Panc1 (cell line): Measurements from ENCODE around the gene GNAS. TPM values are rescaled to one million over a fixed set of nuclear protein-coding genes. Genes with fewer than 3 reads are reported as not detected.

Source experiments
- ATAC-seq: fragments of 200-7000 bp; cut with Tn5 transposase; 2 replicates; pipeline ENCODE4 v1.9.1; 2020; ENCODE audit warnings: mild to moderate bottlenecking, moderate library complexity
- BruUV-seq: library from RNA; stranded (reverse); fragments of 400-500 nt; replicated peaks from 2 replicates; lab custom pipeline; 2021; lab: Mats Ljungman, UMichigan
- CTCF ChIA-PET: fragments of 300-600 bp; sonication (Branson Sonifier 250); formaldehyde crosslinking; loops from one replicate; lab custom pipeline; 2022; ENCODE audit warnings: antibody characterized with exemption; lab: Charles Lee
- POLR2A ChIA-PET: fragments of 300-600 bp; sonication (Branson Sonifier 250); formaldehyde crosslinking; loops from one replicate; lab custom pipeline; 2022; ENCODE audit warnings: antibody characterized with exemption; lab: Charles Lee
- DNase-seq: peaks from one replicate; pipeline ENCODE4 v3.0.0-alpha.2; 2010; ENCODE audit warnings: low read depth, low spot score
- H3K27ac ChIP-seq: 2 replicates; pipeline ENCODE4 v1.5.1; 2011; ENCODE audit warnings: mild to moderate bottlenecking, low read length, inconsistent platforms
- H3K27me3 ChIP-seq: fragments of 200-500 bp; sonication (Bioruptor generic); 2 replicates; pipeline ENCODE4 v1.6.0; 2014; ENCODE audit warnings: low read length, inconsistent platforms; ENCODE audit not compliant: control insufficient read depth, insufficient read depth
- H3K36me3 ChIP-seq: fragments of 200-500 bp; sonication (Bioruptor generic); 2 replicates; pipeline ENCODE4 v1.5.1; 2014; ENCODE audit warnings: inconsistent platforms, mild to moderate bottlenecking, low read length, moderate library complexity; ENCODE audit not compliant: control insufficient read depth, insufficient read depth
- H3K4me1 ChIP-seq: 2 replicates; pipeline ENCODE4 v1.5.1; 2011; ENCODE audit warnings: inconsistent platforms, mild to moderate bottlenecking, low read length, moderate library complexity; ENCODE audit not compliant: control insufficient read depth, insufficient read depth
- H3K4me3 ChIP-seq, 2 experiments: 2 replicates each; pipeline ENCODE4 v1.5.1; 2011 to 2012; ENCODE audit warnings: low read depth in 2 of 2, low read length in 2 of 2, mild to moderate bottlenecking in 2 of 2, inconsistent platforms in 1 of 2, moderate library complexity in 1 of 2
- H3K9me3 ChIP-seq: fragments of 200-500 bp; sonication (Bioruptor generic); 2 replicates; pipeline ENCODE4 v1.5.1; 2014; ENCODE audit warnings: low read depth, mild to moderate bottlenecking, inconsistent platforms, low read length, moderate library complexity; ENCODE audit not compliant: control insufficient read depth, insufficient read depth
- POLR2AphosphoS5 ChIP-seq: IDR thresholded peaks from 2 replicates; pipeline ENCODE4 v1.6.1; 2012; ENCODE audit warnings: mild to moderate bottlenecking, low read depth, low read length, moderate library complexity
- SIN3A ChIP-seq: IDR thresholded peaks from 2 replicates; pipeline ENCODE4 v1.6.1; 2012; ENCODE audit warnings: low read depth, mild to moderate bottlenecking, low read length, moderate library complexity, borderline replicate concordance; ENCODE audit not compliant: insufficient read depth
- TCF7L2 ChIP-seq: IDR thresholded peaks from 2 replicates; pipeline ENCODE4 v1.6.1; 2011; ENCODE audit warnings: mild to moderate bottlenecking, low read depth, low read length, inconsistent platforms
- in situ Hi-C: cut with HindIII; loops from 2 replicates; pipeline ENCODE4 v1.10.0; 2016; ENCODE audit warnings: low sequenced_read_pairs, low pct_unique_long_range_greater_than_20kb
- intact Hi-C: fragments of 100-400 bp; cut with micrococcal nuclease; formaldehyde crosslinking; loops from one replicate; pipeline ENCODE4 v1.10.0; 2022; ENCODE audit not compliant: unreplicated experiment
- total RNA-seq: library from RNA; stranded (reverse); gene quantifications from one replicate; pipeline ENCODE4 v1.2.1, GENCODE V29; 2021; ENCODE audit not compliant: unreplicated experiment
- TF ChIP-seq, protein P1 (sequence below), 2 experiments: IDR thresholded peaks; 2 replicates each; pipeline ENCODE4 v1.6.1; 2011 to 2012; ENCODE audit warnings: low read depth in 2 of 2, control low read depth in 1 of 2, low read length in 1 of 2, mild to moderate bottlenecking in 1 of 2, moderate library complexity in 1 of 2; ENCODE audit not compliant: insufficient read depth in 1 of 2
- TF ChIP-seq, protein P2 (sequence below): fragments of 450-650 bp; IDR thresholded peaks from 2 replicates; pipeline ENCODE4 v1.5.1; 2017; ENCODE audit warnings: mild to moderate bottlenecking

The GNAS gene
- total RNA-seq, 1 experiment from 2014 or later: 756 TPM

DNA sequence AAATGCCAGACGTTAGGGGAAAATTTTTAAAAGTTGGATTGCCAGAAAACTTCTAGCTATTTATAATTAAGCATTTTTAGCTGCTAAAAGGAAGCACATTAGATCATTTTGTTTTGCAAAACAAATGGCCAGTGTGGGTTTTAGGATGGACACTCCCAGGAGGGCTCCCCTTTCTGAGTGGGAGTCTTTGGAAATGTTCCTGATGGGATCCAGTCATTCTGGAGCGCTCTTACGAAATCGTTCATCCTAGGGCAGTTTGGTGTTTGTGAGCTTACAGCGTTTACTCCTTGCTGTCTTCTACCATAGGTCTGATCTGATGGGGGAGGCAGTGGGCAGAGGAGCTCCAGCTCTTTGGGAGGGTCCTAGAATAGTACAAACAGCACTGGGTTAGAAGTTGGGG lies 14.7 kb downstream of the GNAS start:
- BruUV-seq: no TSS peak
- no peaks in the 10 kb centered on the region for H3K4me1 ChIP-seq
- in situ Hi-C loops (no loop called here), intact Hi-C loops (loop anchor here (2.0 kb wide), 1 partner anchor 356 kb away; no protein-coding TSS in a partner anchor)
- TF ChIP-seq, protein P1, sequence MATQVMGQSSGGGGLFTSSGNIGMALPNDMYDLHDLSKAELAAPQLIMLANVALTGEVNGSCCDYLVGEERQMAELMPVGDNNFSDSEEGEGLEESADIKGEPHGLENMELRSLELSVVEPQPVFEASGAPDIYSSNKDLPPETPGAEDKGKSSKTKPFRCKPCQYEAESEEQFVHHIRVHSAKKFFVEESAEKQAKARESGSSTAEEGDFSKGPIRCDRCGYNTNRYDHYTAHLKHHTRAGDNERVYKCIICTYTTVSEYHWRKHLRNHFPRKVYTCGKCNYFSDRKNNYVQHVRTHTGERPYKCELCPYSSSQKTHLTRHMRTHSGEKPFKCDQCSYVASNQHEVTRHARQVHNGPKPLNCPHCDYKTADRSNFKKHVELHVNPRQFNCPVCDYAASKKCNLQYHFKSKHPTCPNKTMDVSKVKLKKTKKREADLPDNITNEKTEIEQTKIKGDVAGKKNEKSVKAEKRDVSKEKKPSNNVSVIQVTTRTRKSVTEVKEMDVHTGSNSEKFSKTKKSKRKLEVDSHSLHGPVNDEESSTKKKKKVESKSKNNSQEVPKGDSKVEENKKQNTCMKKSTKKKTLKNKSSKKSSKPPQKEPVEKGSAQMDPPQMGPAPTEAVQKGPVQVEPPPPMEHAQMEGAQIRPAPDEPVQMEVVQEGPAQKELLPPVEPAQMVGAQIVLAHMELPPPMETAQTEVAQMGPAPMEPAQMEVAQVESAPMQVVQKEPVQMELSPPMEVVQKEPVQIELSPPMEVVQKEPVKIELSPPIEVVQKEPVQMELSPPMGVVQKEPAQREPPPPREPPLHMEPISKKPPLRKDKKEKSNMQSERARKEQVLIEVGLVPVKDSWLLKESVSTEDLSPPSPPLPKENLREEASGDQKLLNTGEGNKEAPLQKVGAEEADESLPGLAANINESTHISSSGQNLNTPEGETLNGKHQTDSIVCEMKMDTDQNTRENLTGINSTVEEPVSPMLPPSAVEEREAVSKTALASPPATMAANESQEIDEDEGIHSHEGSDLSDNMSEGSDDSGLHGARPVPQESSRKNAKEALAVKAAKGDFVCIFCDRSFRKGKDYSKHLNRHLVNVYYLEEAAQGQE (IDR thresholded peaks at IDR 0.05; ENCODE audit: insufficient read depth in 1 of 2, low read depth in 2 of 2, low read length in 1 of 2): no peak
- TF ChIP-seq, protein P2, sequence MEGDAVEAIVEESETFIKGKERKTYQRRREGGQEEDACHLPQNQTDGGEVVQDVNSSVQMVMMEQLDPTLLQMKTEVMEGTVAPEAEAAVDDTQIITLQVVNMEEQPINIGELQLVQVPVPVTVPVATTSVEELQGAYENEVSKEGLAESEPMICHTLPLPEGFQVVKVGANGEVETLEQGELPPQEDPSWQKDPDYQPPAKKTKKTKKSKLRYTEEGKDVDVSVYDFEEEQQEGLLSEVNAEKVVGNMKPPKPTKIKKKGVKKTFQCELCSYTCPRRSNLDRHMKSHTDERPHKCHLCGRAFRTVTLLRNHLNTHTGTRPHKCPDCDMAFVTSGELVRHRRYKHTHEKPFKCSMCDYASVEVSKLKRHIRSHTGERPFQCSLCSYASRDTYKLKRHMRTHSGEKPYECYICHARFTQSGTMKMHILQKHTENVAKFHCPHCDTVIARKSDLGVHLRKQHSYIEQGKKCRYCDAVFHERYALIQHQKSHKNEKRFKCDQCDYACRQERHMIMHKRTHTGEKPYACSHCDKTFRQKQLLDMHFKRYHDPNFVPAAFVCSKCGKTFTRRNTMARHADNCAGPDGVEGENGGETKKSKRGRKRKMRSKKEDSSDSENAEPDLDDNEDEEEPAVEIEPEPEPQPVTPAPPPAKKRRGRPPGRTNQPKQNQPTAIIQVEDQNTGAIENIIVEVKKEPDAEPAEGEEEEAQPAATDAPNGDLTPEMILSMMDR: no peak
- TF ChIP-seq TCF7L2: no peak
- TF ChIP-seq SIN3A: no peak
- no peak for TF ChIP-seq POLR2AphosphoS5
- no peaks in the 10 kb centered on the region for H3K9me3 ChIP-seq
- POLR2A ChIA-PET: no interaction called here
- no peaks in the 10 kb centered on the region for H3K36me3 ChIP-seq
- DNase-seq: no peak
- no peak for ATAC-seq
- CTCF ChIA-PET: interaction anchor here (0.6 to 0.7 kb wide), 5 partner anchors 16 to 192 kb away, joined by 6 to 8 read pairs (median 6); partner anchors contain the start of gene GNAS-AS1
- no peak overlapping the region for H3K4me3 ChIP-seq
- no peak overlapping the region for H3K27ac ChIP-seq
- H3K27me3 ChIP-seq: peaks cover 2% of the 10 kb centered on the region; the same call in 1 of the 2 replicates

DNA sequence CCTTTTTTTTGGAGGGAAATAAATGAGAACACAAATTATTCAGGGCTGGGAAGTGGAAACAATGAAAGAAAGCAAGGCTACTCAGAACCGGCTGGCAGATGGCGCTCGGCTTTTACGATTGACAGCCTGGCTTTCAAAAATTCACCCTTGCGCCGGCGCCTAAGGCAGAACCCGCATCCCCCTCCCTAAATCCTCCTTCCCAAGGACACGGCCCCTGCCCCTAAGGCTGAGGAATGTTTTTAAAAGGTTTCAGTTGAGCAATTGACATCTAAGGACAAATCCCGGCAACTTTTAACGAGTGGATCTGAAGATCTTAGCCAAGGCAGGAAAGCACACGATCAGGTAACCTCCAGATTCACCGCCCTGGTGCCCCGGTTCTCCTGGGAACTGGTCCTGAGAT lies 16.3 kb downstream of the GNAS start:
- intact Hi-C loops (no loop called here), in situ Hi-C loops (no loop called here)
- no peaks in the 10 kb centered on the region for H3K9me3 ChIP-seq
- H3K4me3 ChIP-seq: no peak overlapping the region
- TF ChIP-seq POLR2AphosphoS5: no peak
- TF ChIP-seq, protein P2: peak; percentile 75
- no peak for ATAC-seq
- DNase-seq: no peak
- BruUV-seq: no TSS peak
- H3K36me3 ChIP-seq: no peaks in the 10 kb centered on the region
- H3K27ac ChIP-seq: no peak overlapping the region
- no peaks in the 10 kb centered on the region; the same call in 1 of the 2 replicates for H3K27me3 ChIP-seq
- ChIA-PET POLR2A (no interaction called here), CTCF (interaction anchor here (0.7 kb wide), 1 partner anchor 587 kb away, joined by 3 read pairs; no protein-coding TSS in a partner anchor)
- H3K4me1 ChIP-seq: no peaks in the 10 kb centered on the region
